Measurements from ENCODE around the gene CDH22. TPM values are rescaled to one million over a fixed set of nuclear protein-coding genes. Genes with fewer than 3 reads are reported as not detected.

Gene CDH22
- total RNA-seq, 4 donors from 2014 or later, result not detected

DNA sequence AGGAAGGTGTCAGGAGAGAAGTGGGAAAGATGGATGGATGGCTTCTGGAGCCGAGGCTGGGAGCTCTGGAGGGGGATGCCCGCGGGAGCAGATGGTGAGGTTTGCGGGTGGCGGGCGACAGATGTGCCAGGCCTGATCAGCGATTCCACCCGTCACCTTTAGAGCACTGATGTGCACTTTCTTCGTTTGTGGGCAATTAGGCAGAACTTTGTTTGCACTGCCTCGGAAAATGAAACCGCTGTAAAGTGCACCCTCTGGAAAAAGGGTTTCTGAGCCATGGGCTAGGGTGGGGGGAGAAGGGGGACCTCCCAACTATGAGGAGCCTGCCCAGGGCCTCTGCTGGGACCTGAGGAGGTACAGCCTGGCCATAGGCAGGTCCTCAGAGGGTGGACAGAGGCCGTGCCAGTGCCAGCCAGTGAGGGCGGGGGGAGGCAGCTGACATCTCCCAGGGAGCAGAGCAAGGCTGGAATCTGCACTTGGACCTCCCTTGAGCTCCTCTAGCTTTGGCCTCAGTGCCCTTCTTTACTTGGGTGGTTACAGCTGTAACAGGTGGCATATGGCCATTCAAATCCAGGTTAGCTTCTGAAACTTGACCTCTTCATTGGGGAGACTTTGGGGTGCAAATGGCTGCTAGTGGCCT, 131.4 kb downstream of the CDH22 start:
- peaks cover 0 to 14% of the 10 kb centered on the region in 2 donors for H3K27me3 ChIP-seq
- no peak for TF ChIP-seq POLR2A (IDR thresholded peaks at IDR 0.05)
- TF ChIP-seq, protein P1, sequence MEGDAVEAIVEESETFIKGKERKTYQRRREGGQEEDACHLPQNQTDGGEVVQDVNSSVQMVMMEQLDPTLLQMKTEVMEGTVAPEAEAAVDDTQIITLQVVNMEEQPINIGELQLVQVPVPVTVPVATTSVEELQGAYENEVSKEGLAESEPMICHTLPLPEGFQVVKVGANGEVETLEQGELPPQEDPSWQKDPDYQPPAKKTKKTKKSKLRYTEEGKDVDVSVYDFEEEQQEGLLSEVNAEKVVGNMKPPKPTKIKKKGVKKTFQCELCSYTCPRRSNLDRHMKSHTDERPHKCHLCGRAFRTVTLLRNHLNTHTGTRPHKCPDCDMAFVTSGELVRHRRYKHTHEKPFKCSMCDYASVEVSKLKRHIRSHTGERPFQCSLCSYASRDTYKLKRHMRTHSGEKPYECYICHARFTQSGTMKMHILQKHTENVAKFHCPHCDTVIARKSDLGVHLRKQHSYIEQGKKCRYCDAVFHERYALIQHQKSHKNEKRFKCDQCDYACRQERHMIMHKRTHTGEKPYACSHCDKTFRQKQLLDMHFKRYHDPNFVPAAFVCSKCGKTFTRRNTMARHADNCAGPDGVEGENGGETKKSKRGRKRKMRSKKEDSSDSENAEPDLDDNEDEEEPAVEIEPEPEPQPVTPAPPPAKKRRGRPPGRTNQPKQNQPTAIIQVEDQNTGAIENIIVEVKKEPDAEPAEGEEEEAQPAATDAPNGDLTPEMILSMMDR (IDR thresholded peaks at IDR 0.05), result no peak
- H3K27ac ChIP-seq, result no peak overlapping the region

DNA sequence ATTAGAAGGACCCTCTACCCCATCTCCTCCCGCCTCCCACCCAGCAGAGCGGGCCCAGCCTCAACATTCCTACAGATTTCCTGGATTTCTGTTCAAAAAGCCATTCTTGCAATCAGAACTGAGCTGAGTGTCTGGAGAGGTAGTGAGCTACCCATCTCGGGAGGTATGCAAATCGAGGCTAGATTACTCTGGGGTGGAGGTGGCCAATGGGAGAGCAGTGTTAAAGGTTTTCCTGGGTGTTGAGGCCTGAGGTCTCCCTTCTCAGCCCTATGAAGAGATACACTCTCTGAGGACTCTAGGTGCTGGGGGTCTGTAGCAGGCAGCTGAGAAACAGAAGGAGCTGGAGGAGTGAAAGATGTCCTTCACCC, 133.2 kb downstream of the CDH22 start:
- H3K4me3 ChIP-seq, result peak overlapping the region in 1 of 4 donors; percentile 12
- H3K36me3 ChIP-seq, result no peaks in the 10 kb centered on the region
- H3K4me1 ChIP-seq, result peaks cover 0 to 8% (median 0%) of the 10 kb centered on the region in 4 donors
- DNase-seq, result no peak
- H3K27me3 ChIP-seq, result peaks cover 0 to 14% of the 10 kb centered on the region in 2 donors
- TF ChIP-seq POLR2A (IDR thresholded peaks at IDR 0.05), result no peak
- TF ChIP-seq, protein P1 (IDR thresholded peaks at IDR 0.05), result no peak
- no peaks in the 10 kb centered on the region for H3K9me3 ChIP-seq
- H3K27ac ChIP-seq, result no peak overlapping the region

More for the DNA sequence above, 131.4 kb downstream of the CDH22 start:
- Histone ChIP-seq H3K4me3 (no peak overlapping the region), H3K36me3 (no peaks in the 10 kb centered on the region), H3K9me3 (no peaks in the 10 kb centered on the region), H3K4me1 (peaks cover 0 to 8% (median 0%) of the 10 kb centered on the region in 4 donors)
- DNase-seq, result no peak

DNA sequence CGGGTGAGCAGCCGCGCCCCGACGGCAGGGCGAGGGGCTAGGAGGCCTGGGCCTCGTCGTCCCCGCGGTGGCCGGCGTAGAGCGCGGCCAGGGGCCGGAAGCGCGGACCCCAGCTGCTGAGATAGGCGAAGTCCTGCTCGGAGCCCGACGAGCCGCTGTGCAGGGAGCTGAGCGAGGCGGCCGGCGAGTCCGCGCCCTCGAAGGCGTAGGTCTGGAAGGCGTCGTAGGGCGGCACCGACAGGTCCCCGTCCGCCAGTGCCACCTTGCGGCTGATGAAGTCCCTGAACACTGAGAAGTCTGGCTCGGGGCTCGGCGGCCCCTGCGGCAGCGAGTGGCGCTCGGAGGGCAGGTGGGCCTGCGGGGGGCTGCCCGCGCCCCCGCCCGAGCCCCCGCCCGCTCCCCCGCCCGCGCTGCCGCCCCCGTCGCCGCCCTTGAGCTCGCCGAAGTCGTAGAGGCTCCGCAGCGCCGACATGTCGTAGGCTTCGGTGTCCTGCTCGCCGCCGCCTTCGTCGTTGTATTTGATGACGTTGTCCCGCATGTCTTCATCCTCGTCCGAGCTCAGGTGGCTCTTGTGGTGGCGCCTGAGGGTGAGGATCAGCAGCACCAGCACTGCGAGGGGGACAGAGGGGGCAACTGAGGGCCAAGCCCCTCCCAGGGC, 133.7 kb downstream of the CDH22 start:
- Histone ChIP-seq H3K9me3 (no peaks in the 10 kb centered on the region), H3K36me3 (no peaks in the 10 kb centered on the region), H3K4me1 (peaks cover 0 to 8% (median 0%) of the 10 kb centered on the region in 4 donors), H3K27ac (no peak overlapping the region), H3K4me3 (peak overlapping the region in 2 of 4 donors; percentile 12), H3K27me3 (peaks cover 0 to 14% of the 10 kb centered on the region in 2 donors)
- TF ChIP-seq POLR2A (IDR thresholded peaks at IDR 0.05), result no peak
- TF ChIP-seq, protein P1 (IDR thresholded peaks at IDR 0.05), result peak; percentile 25 to 68 (median 60)
- peak; percentile 72 to 86 (median 80) for DNase-seq

DNA sequence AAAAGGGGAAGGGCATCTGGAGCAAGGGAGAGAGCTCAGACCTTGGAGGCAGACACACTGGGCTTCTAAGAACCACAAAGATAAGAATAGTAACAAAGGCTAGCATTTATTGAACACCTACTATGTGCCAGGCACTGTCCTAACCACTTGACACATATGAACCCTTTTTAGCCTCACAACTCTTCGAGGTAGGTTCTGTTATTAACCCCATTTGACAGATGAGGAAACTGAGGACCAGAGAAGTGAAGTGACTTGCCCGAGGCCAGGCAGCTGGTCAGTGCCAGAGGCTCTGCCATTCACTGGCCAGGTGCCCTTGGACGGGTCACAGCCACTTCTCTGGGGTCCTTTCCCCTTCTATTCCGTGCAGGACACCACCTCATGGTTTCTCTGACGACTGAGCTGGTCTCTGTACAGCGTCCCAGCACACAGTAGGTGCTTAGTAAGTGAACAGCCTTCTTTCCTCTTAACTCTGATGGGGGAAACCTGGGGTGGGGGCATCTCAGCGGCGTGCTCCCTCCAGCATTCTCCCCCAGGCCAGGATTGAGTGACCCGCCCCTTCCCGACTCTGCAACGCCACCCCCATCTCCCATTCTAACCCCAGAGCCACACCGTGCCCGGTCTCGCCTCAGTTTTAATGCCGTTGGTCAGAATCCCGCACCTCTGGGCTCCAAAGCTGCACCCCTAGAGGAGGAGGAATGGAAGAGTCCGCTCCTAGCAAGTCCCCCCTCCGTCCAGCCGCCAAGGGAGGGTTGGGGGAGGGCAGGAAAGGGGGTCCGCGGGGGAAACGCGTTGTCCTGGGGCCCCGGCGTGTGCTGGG, 134.4 kb downstream of the CDH22 start:
- TF ChIP-seq, protein P1 (IDR thresholded peaks at IDR 0.05), result no peak
- TF ChIP-seq POLR2A (IDR thresholded peaks at IDR 0.05), result no peak
- Histone ChIP-seq H3K27me3 (peaks cover 0 to 14% of the 10 kb centered on the region in 2 donors), H3K9me3 (no peaks in the 10 kb centered on the region), H3K27ac (no peak overlapping the region), H3K4me1 (peaks cover 0 to 8% (median 0%) of the 10 kb centered on the region in 4 donors), H3K36me3 (no peaks in the 10 kb centered on the region), H3K4me3 (no peak overlapping the region)
- DNase-seq, result no peak

DNA sequence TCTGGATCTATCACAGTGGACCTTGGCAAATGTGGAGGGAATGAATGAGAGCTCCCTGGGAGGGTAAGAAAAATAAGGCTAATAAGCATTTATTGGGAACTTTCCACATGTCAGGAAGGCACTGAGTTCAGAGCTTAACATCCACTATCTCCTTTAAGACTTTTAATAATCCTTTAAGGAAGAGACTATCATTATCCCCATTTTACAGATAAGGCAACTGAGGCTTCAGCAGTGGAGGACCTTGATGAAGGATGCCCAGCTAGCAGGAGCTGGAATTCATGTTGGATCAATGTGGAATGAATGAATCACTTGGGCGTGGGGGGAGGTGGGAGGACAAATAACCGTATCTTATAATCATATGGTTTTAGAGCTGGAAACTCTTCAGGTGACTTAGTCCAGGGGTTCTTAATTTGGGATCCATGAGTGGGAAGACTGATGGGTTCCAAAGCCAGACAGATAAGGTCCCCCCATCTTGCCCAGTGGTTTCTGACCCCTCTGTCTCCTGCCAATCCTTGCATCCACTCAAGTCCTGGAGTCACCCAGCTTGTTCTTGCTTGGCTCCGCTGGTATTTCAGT, 135.2 kb downstream of the CDH22 start:
- no peak for TF ChIP-seq POLR2A (IDR thresholded peaks at IDR 0.05)
- TF ChIP-seq, protein P1 (IDR thresholded peaks at IDR 0.05), result no peak
- Histone ChIP-seq H3K27me3 (peaks cover 0 to 14% of the 10 kb centered on the region in 2 donors), H3K4me1 (peaks cover 0 to 8% (median 0%) of the 10 kb centered on the region in 4 donors), H3K27ac (no peak overlapping the region), H3K4me3 (no peak overlapping the region), H3K9me3 (no peaks in the 10 kb centered on the region), H3K36me3 (no peaks in the 10 kb centered on the region)
- no peak for DNase-seq
